Stimulated activated naive CD8-positive, alpha-beta T cell treated with anti-CD3 and anti-CD28 coated beads, Interleukin-15, amount 100 ng/mL, for 72 hours (primary cell): ENCODE results near the gene PPP2R2C.
A peak's percentile ranks its signal among the peaks of the same experiment; 100 is the strongest.

ENCODE experiments used
- ATAC-seq: fragments of 150-1000 bp; cut with Tn5 transposase; 2 replicates; pipeline ENCODE4 v1.10.0; 2021; ENCODE audit warnings: mild to moderate bottlenecking, moderate library complexity
- DNase-seq, 2 donors: peaks; one replicate each; pipeline ENCODE4 v3.0.0; 2021 to 2022
- H3K27ac Mint-ChIP-seq, 2 donors: one replicate each; pipeline ENCODE4 v1.8.0; 2022; ENCODE audit warnings: mild to moderate bottlenecking in 2 of 2, mixed read lengths in 2 of 2, moderate library complexity in 2 of 2
- H3K27me3 Mint-ChIP-seq: one replicate; pipeline ENCODE4 v1.8.0; 2022; ENCODE audit warnings: mixed read lengths
- H3K4me1 Mint-ChIP-seq: one replicate; pipeline ENCODE4 v1.8.0; 2022; ENCODE audit warnings: mild to moderate bottlenecking, mixed read lengths
- H3K4me3 Mint-ChIP-seq, 2 donors: one replicate each; pipeline ENCODE4 v1.8.0; 2022; ENCODE audit warnings: mild to moderate bottlenecking in 2 of 2, mixed read lengths in 2 of 2, moderate library complexity in 1 of 2
- H3K9me3 Mint-ChIP-seq, 2 donors: one replicate each; pipeline ENCODE4 v1.8.0; 2022; ENCODE audit warnings: mixed read lengths in 2 of 2

PPP2R2C gene

DNA sequence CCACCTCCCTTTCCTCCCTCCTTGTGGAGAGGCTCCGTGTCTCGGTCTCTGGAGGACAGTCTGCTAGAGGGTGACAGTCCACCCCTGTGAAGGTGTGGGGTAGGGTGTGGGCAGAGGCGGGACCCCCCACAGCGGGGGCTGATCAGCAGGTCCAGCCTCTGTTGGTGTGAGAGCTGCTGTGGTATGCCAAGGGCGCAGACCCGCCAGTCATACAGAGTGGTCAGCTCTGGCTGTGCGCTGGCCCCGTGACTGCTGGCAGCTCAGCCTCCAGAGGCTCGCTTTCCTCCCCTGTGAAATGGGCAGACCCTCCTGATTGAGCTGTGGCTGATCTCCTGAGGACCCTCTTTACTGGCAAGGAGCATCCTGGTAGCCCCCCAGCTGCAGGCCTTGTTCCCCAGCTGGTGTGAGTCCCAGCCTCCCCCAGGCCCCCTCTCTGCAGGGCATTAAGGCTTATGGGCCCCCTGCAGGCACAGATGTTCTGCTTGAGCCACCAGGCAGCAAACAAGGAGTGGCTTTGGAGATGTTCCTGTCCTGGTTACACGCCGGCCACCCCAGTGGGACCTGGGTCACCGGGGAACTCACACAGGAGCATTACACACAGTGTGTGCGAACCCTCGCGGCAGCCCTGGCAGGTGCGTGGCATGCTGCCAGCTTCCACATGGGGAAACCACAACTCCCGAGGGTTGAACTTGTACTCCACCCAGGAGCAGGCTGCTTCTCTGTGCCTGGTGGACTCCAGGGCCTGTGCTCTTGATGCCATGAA is 76.8 kb downstream of the PPP2R2C start:
- H3K4me3 Mint-ChIP-seq: no peak overlapping the region
- DNase-seq: no peak
- H3K9me3 Mint-ChIP-seq: no peaks in the 10 kb centered on the region
- H3K27ac Mint-ChIP-seq: no peak overlapping the region
- ATAC-seq: no peak
- peaks cover 48% of the 10 kb centered on the region for H3K27me3 Mint-ChIP-seq
- H3K4me1 Mint-ChIP-seq: no peaks in the 10 kb centered on the region

DNA sequence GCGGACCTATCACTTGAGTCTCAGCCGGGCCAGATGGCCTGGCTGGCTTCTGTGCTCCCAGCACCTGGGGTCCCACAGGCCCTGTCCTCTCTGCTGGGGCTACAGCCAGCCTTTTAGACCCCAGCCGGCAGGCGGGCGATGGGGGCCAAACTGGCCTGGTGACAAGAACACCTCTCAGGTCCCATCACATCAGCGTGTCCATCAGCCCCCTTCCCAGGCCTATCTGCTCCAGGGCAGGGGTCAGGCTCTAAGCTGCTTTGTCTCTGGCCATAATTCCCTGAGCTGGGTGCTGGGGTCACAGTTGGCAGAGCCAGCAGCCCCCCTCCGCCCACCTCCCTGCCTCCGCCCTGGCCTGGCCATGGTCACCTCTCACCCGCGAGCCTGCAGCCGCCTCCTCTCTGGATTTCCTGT is 77.7 kb downstream of the PPP2R2C start:
- H3K27me3 Mint-ChIP-seq: peaks cover 48% of the 10 kb centered on the region
- H3K9me3 Mint-ChIP-seq: no peaks in the 10 kb centered on the region
- ATAC-seq (no peak), DNase-seq (no peak)
- H3K4me3 Mint-ChIP-seq: no peak overlapping the region
- H3K4me1 Mint-ChIP-seq: no peaks in the 10 kb centered on the region
- peak overlapping the region in 1 of 2 donors; percentile 35 for H3K27ac Mint-ChIP-seq

DNA sequence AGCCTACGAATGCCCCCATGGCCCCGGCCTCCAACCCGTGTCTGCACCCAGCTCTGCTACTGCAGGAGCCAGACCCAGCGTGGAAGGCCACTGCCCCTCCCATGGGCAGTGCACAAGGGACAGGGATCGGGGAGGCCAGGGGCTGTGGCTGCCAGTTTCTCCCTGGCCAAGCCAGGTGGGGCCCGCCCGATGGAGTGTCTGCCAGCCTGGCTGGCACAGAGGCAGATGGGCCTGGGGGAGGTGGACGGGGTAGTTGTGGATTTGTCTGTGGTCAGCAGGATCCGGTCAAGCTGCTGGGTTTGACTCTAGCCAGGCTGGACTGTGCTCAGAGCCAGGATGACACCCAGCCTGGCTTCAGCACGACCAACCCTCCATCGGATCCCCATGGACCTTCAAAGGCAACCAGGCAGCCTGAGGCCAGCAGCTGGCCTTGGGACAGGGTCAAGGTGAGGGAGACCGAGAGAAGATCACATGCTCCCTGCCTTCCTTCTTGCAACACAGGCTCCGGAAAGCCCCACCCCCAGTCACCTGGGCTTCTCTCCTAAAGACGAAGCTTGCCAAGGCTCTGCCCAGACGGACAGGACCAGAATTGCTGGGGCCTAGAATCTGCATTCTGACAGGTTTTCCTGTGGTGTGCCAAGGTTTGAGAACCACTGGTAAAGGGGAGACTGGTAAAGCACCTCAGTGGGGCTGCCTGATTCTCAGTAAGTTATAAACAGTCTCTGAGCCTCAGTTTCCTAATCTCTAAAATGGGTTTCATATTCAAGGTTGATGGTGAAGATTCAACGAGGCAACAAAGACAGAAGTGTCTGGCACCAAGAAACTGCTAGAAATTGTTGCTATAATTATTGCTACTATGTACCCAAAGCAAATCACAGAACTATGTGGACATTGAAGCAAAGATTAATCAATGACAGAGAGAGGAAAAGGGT is 78.6 kb downstream of the PPP2R2C start:
- ATAC-seq (no peak), DNase-seq (no peak)
- peaks cover 48% of the 10 kb centered on the region for H3K27me3 Mint-ChIP-seq
- H3K27ac Mint-ChIP-seq: no peak overlapping the region
- no peak overlapping the region for H3K4me3 Mint-ChIP-seq
- H3K9me3 Mint-ChIP-seq: no peaks in the 10 kb centered on the region
- no peaks in the 10 kb centered on the region for H3K4me1 Mint-ChIP-seq

DNA sequence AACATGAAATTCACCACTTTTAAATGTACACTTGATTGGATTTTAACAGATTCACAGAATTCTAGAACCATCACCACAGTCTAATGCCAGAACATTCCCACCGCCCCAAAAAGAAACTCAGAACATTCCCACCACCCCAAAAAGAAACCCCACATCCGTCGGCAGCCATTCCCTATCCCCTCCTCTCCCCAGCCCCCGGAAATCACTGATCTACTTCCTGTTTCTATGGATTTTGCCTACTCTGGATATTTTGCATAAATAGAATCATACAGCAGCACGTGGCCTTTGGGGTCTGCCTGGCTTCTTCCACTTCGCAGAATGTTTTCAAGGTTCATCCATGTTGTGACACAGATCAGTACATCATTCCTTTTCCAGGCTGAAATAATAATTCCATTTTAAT is 79.3 kb downstream of the PPP2R2C start:
- H3K27ac Mint-ChIP-seq: no peak overlapping the region
- no peak for ATAC-seq
- H3K9me3 Mint-ChIP-seq: no peaks in the 10 kb centered on the region
- H3K4me1 Mint-ChIP-seq: no peaks in the 10 kb centered on the region
- H3K4me3 Mint-ChIP-seq: no peak overlapping the region
- peaks cover 47% of the 10 kb centered on the region for H3K27me3 Mint-ChIP-seq
- DNase-seq: no peak

DNA sequence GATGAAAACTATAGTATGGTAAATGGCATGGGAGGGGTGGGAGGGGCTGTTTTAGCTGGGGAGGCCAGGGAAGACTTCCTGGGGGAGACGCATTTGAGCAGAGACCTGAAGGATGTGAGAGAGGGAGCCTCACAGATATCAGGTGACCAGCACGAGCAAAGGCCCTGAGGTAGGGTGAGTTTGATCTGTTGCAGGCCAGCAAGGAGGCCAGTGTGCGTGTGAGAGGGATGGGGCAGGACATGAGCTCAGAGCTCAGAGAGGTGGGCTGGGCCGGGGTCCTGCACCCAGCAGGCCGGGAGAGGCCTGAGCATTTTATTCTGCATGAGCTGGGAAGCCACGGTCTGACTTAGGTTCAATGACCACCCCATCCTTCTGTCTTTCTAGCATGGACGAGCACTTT is 80.0 kb downstream of the PPP2R2C start:
- H3K27me3 Mint-ChIP-seq: peaks cover 40% of the 10 kb centered on the region
- no peak for DNase-seq
- H3K4me3 Mint-ChIP-seq: no peak overlapping the region
- no peak for ATAC-seq
- H3K4me1 Mint-ChIP-seq: no peaks in the 10 kb centered on the region
- H3K27ac Mint-ChIP-seq: no peak overlapping the region
- no peaks in the 10 kb centered on the region for H3K9me3 Mint-ChIP-seq

DNA sequence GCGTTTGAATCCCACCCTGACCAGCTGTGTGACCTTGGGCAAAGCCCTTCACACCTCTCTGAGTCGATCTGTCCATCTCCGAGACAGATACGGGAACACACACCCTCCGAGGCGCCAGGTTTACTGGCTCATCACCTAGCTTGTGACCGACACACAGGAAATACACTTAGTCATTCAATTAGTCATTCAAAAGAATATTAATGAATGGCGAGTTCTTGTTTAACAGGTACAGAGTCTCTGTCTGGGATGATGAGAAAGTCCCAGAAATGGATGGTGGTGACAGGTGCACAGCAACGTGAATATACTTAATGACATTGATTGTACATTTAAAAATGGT is 80.6 kb downstream of the PPP2R2C start:
- Mint-ChIP-seq H3K4me3 (no peak overlapping the region), H3K27ac (no peak overlapping the region)
- no peak for ATAC-seq

DNA sequence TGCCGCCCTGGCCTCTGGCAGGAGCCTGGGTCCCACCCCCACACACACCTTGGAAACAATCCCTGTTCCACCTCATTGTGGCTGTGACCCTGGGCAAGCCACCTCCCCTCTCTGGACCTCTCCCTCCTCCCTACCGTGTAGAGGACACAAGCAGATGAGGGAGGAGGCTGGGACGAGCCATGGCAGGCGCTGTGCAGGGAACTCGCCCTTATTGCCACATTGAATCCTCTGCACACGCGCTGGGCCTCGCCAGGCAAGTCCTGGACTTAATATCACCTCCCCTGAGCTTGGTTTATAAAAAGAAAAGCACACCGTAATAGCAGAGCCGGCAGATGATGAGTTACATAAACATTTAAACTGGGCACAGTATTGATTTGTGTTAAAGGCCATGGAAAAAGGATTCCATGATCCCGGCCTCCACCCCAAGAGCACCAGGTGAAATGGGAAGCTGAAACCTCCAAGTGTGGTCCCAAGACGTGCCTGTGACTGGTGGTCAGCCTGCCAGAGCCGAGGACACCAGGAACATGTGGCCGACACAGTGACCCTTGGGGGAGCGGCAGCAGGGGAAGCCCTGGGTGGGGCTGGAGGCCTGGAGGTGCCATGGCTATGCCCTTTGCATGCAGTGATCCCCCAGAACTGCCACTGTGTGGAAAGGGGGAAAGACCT is 81.1 kb downstream of the PPP2R2C start:
- no peaks in the 10 kb centered on the region for H3K9me3 Mint-ChIP-seq
- no peak overlapping the region for H3K4me3 Mint-ChIP-seq
- H3K27me3 Mint-ChIP-seq: peaks cover 33% of the 10 kb centered on the region
- no peaks in the 10 kb centered on the region for H3K4me1 Mint-ChIP-seq
- no peak for ATAC-seq
- H3K27ac Mint-ChIP-seq: no peak overlapping the region
- DNase-seq: no peak

More for the DNA sequence above, 80.6 kb downstream of the PPP2R2C start:
- no peak for DNase-seq
- Mint-ChIP-seq H3K9me3 (no peaks in the 10 kb centered on the region), H3K27me3 (peaks cover 34% of the 10 kb centered on the region), H3K4me1 (no peaks in the 10 kb centered on the region)

DNA sequence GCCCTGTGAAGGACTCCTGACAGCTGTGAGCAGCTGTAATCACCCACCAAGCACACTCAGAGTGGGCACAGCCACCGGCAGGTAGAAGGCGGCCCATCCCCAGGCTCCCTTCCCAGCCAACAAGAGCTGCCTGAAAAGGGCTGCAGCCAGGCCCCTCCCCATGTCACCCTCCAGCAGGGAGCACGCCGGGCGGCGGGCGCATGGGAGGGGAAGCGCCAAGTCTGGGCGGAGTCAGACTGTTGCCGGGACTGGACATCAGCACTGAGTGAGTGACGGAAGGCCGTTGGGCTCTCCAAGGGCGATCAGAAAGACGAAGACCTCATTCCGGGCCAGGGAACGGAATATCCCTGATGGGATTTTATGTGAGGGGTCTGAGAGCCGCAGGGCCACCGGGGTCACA is 82.1 kb downstream of the PPP2R2C start:
- Mint-ChIP-seq H3K27me3 (peaks cover 33% of the 10 kb centered on the region), H3K4me1 (no peaks in the 10 kb centered on the region), H3K27ac (no peak overlapping the region), H3K4me3 (no peak overlapping the region), H3K9me3 (no peaks in the 10 kb centered on the region)
- DNase-seq: no peak
- ATAC-seq: peak; percentile 20

DNA sequence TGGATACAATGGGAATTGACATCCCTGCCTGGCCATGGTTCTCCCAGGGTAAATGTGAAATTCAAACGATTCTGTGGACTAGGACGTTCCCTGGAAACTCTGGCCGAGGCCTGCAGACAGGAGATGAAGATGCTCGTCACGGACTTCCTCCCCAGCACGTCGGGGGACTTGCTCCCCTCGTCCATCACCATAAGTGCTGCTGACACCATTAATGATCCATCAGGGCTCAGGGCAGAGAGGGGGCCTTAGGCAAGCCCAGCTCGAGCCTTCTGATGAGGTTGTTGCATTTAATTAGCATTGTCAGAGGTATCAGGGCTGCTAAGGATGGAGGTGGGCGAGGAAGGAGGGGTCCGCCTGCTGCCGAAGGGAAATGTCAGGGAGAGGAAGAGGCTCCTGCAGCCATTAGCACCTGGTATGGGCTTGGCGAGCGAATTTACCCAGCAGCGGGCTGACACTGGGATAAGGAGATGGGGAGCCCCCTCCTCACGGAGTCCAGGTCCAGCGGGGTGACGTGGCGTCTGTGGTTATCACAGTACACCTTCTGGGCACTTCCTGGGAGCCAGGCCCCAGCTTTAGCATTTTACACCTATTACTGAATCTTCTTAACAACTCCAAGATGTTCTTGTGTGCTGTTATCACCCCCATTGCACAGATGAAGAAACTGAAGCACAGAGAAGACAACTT is 83.1 kb downstream of the PPP2R2C start:
- H3K4me3 Mint-ChIP-seq: no peak overlapping the region
- H3K27ac Mint-ChIP-seq: no peak overlapping the region
- H3K4me1 Mint-ChIP-seq: no peaks in the 10 kb centered on the region
- H3K9me3 Mint-ChIP-seq: no peaks in the 10 kb centered on the region
- DNase-seq (no peak), ATAC-seq (no peak)
- peaks cover 33% of the 10 kb centered on the region for H3K27me3 Mint-ChIP-seq

DNA sequence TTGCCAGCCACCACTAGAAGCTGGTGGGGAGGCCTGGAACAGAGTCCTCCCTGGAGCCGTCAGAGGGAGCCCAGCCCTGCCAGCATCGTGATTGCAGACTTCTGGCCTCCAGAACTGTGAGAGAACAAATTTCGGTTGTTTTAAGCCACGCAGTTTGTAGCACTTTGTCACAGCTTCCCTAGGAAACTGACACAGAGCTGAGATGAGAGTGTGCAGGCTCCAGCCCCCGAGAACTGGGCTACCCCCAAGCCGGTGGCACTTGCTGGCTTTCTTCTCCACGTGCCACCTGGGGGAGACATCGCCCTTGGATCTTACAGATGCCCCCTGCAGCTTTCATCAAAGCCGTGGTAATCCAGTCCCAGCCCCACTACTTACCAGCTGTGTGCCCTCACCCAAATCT is 83.7 kb downstream of the PPP2R2C start:
- no peaks in the 10 kb centered on the region for H3K9me3 Mint-ChIP-seq
- ATAC-seq (no peak), DNase-seq (no peak)
- H3K4me3 Mint-ChIP-seq: no peak overlapping the region
- no peaks in the 10 kb centered on the region for H3K4me1 Mint-ChIP-seq
- H3K27me3 Mint-ChIP-seq: peaks cover 37% of the 10 kb centered on the region
- H3K27ac Mint-ChIP-seq: no peak overlapping the region

DNA sequence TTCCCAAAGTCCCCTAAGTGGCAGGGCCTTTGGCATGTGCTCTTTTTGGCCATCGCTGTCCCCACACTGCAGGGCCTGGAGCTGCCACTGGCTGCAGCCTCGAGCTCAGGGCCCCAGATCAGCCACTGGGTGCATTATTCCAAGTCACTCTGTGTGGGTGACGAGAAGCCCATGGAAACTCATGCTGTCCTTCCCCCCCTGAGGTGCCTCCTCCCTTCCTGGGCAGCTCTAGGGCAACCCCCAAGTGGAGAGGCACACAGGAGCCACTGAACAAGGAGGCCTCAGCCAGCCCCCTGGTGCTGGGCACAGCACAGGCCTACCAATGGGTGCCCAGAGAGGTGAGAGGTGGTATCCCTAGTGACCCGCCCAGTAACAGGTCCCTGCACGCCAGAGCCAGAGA is 84.5 kb downstream of the PPP2R2C start:
- Mint-ChIP-seq H3K4me3 (no peak overlapping the region), H3K9me3 (no peaks in the 10 kb centered on the region), H3K27ac (no peak overlapping the region), H3K27me3 (peaks cover 45% of the 10 kb centered on the region), H3K4me1 (no peaks in the 10 kb centered on the region)
- no peak for ATAC-seq
- no peak for DNase-seq

DNA sequence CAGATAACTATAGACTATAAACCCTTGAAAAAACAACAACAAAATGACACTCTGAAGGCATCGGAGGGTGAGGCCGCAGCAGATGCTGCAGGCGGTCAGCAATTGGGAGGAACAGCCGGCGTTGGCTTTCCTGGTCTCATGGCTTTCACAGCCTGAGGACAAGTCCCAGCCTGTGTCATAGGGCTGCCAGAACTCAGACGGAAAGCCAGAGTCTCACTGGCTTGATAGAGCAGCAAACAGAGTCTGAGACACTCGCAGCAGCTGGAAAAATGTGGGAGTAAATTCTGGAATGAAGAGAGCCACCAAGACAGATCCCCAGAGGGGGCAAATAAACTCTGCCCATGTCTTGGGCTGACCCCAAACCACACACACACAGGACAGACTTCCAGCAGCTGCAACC is 86.3 kb downstream of the PPP2R2C start:
- no peak for DNase-seq
- ATAC-seq: no peak
- peaks cover 59% of the 10 kb centered on the region for H3K27me3 Mint-ChIP-seq
- no peak overlapping the region for H3K4me3 Mint-ChIP-seq
- H3K4me1 Mint-ChIP-seq: no peaks in the 10 kb centered on the region
- H3K27ac Mint-ChIP-seq: no peak overlapping the region
- no peaks in the 10 kb centered on the region for H3K9me3 Mint-ChIP-seq

DNA sequence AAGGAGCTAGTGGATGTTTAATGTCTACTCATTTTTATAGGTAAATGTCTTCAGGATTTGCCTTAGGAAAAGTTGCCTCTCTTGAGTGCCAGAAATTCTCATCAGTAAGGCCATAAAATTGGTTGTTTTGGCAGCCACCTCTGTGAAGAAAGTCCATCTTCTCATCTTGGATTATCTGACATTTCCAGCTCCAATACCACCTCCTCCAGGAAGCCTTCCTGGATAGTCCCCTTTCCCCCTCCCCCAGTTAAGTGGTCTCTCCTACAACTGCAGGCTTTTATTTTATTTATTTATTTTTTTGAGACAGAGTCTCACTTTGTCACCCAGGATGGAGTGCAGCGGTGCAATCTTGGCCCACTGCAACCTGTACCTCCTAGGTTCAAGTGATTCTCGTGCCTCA is 87.1 kb downstream of the PPP2R2C start:
- Mint-ChIP-seq H3K27ac (no peak overlapping the region), H3K4me1 (no peaks in the 10 kb centered on the region), H3K27me3 (peaks cover 59% of the 10 kb centered on the region), H3K9me3 (no peaks in the 10 kb centered on the region), H3K4me3 (no peak overlapping the region)
- ATAC-seq (no peak), DNase-seq (no peak)

DNA sequence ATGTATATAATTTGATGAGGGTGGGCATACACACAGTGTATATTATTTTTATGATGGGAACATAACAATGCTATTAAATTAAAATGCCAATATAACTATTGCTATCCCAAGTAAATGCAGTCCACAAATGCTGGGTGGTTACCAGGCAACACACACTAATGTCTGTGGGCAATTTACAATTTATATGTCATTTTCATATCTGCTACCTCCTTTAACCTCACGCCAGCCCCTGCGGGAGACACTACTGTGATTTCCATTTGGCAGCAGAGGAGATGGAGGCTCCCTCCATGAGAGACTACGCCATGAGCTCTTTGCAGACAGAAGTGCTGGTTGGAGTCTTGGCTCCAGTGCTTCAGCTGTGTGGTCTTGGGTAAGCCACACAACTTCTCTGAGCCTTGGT is 87.9 kb downstream of the PPP2R2C start:
- no peaks in the 10 kb centered on the region for H3K9me3 Mint-ChIP-seq
- H3K27me3 Mint-ChIP-seq: peaks cover 58% of the 10 kb centered on the region
- H3K4me3 Mint-ChIP-seq: no peak overlapping the region
- H3K4me1 Mint-ChIP-seq: no peaks in the 10 kb centered on the region
- H3K27ac Mint-ChIP-seq: no peak overlapping the region
- DNase-seq (no peak), ATAC-seq (no peak)

DNA sequence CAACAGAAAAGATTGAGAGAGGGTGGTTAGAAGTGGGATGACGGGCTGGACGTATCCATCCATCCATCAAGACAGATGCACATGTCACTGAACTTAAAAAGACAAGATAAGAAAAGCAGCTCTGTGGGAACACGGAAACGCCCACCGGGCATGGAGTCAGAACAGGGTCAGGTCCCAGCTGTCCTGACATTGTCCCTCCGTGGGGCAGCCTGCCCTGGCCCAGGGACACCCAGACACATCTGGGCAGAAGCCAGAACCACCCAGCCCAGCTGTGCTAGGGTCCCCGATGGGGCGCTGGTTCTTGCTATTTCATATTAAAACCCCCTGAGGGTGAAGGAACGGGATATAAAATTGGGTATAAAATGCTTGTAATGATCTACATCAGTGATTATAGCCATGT is 88.5 kb downstream of the PPP2R2C start:
- H3K9me3 Mint-ChIP-seq: no peaks in the 10 kb centered on the region
- H3K4me1 Mint-ChIP-seq: no peaks in the 10 kb centered on the region
- no peak overlapping the region for H3K4me3 Mint-ChIP-seq
- DNase-seq (no peak), ATAC-seq (no peak)
- no peak overlapping the region for H3K27ac Mint-ChIP-seq
- H3K27me3 Mint-ChIP-seq: peaks cover 54% of the 10 kb centered on the region
